Muscle of leg (tissue), 11 donors: ENCODE data around the gene LRFN2. TPM values are rescaled to one million over a fixed set of nuclear protein-coding genes. Genes with fewer than 3 reads are reported as not detected.

Source experiments
- DNase-seq: peaks from one replicate; pipeline ENCODE4 v3.0.0; 2013
- H3K27ac ChIP-seq: one replicate; pipeline ENCODE4 v1.5.1; 2013; ENCODE audit warnings: mild to moderate bottlenecking, low read length, control low read depth
- H3K27me3 ChIP-seq: one replicate; pipeline ENCODE4 v1.6.1; 2013; ENCODE audit warnings: low read length; ENCODE audit not compliant: control insufficient read depth, insufficient read depth
- H3K36me3 ChIP-seq: one replicate; pipeline ENCODE4 v1.6.1; 2013; ENCODE audit warnings: low read length; ENCODE audit not compliant: control insufficient read depth, insufficient read depth
- H3K4me1 ChIP-seq: one replicate; pipeline ENCODE4 v1.6.1; 2013; ENCODE audit warnings: low read length; ENCODE audit not compliant: control insufficient read depth, insufficient read depth
- H3K4me3 ChIP-seq: one replicate; pipeline ENCODE4 v1.5.1; 2013; ENCODE audit warnings: low read length, control low read depth
- H3K9me3 ChIP-seq: replicated peaks from 2 replicates; pipeline ENCODE4 v1.6.1; 2013; ENCODE audit warnings: low read depth, low read length; ENCODE audit not compliant: control insufficient read depth
- WGBS: methylation state at CpG from one replicate; pipeline ENCODE4 v1.1.5; 2013; ENCODE audit warnings: missing lambda C conversion rate; ENCODE audit not compliant: insufficient coverage; 5-methylcytosine and 5-hydroxymethylcytosine counted together
- polyA plus RNA-seq, 8 donors: library from polyadenylated mRNA; unstranded; fragments of 120-200 nt; gene quantifications; one replicate each; pipeline versions ENCODE4 v1.2.1 to v1.2.3, GENCODE V29; 2013; ENCODE audit warnings: inconsistent platforms in 1 of 8, low replicate concordance in 1 of 8; ENCODE audit not compliant: insufficient read length in 8 of 8, insufficient read depth in 1 of 8
- total RNA-seq: library from RNA; stranded (reverse); fragments of 120-200 nt; gene quantifications from one replicate; pipeline ENCODE4 v1.2.4, GENCODE V29; 2013

Gene LRFN2
- total and polyA plus RNA-seq, 9 donors: 0.04 to 0.17 (median 0.08) TPM

- Histone ChIP-seq H3K4me1 (no peaks in the 10 kb centered on the region), H3K36me3 (no peaks in the 10 kb centered on the region), H3K4me3 (no peak overlapping the region), H3K9me3 (no peaks in the 10 kb centered on the region), H3K27me3 (peaks cover 12% of the 10 kb centered on the region), H3K27ac (no peak overlapping the region)
- DNase-seq: no peak
- WGBS: 67% methylated on average over 4 of the region's 9 CpGs
Measured at GRCh38 chr6:40620574-40621240, 33.5 kb upstream of the LRFN2 start.

GRCh38 chr6:40614671-40615070 lies 27.5 kb upstream of the LRFN2 start:
- Histone ChIP-seq H3K27ac (no peak overlapping the region), H3K9me3 (no peaks in the 10 kb centered on the region), H3K36me3 (no peaks in the 10 kb centered on the region), H3K4me3 (no peak overlapping the region), H3K4me1 (peaks cover 7% of the 10 kb centered on the region), H3K27me3 (peaks cover 2% of the 10 kb centered on the region)
- no CpG with 5 or more reads among the region's 6 CpGs for WGBS
- no peak for DNase-seq

GRCh38 chr6:40611912-40612311 lies 24.7 kb upstream of the LRFN2 start:
- H3K9me3 ChIP-seq: no peaks in the 10 kb centered on the region
- no peak overlapping the region for H3K27ac ChIP-seq
- H3K4me1 ChIP-seq: peaks cover 7% of the 10 kb centered on the region
- WGBS: 56% methylated on average over 5 of the region's 8 CpGs
- DNase-seq: peak; percentile 50
- H3K4me3 ChIP-seq: no peak overlapping the region
- H3K27me3 ChIP-seq: peaks cover 6% of the 10 kb centered on the region
- no peaks in the 10 kb centered on the region for H3K36me3 ChIP-seq

- no peak overlapping the region for H3K27ac ChIP-seq
- peak; percentile 16 for DNase-seq
- 41% methylated on average over 5 of the region's 5 CpGs for WGBS
- no peak overlapping the region for H3K4me3 ChIP-seq
- peaks cover 6% of the 10 kb centered on the region for H3K27me3 ChIP-seq
- no peaks in the 10 kb centered on the region for H3K36me3 ChIP-seq
- no peaks in the 10 kb centered on the region for H3K9me3 ChIP-seq
- H3K4me1 ChIP-seq: peaks cover 7% of the 10 kb centered on the region
Measured at GRCh38 chr6:40611434-40611833, 24.3 kb upstream of the LRFN2 start.

- peaks cover 7% of the 10 kb centered on the region for H3K4me1 ChIP-seq
- no peaks in the 10 kb centered on the region for H3K9me3 ChIP-seq
- H3K36me3 ChIP-seq: no peaks in the 10 kb centered on the region
- WGBS: 21% methylated on average over 2 of the region's 2 CpGs
- H3K27ac ChIP-seq: no peak overlapping the region
- no peak for DNase-seq
- H3K27me3 ChIP-seq: peaks cover 6% of the 10 kb centered on the region
- H3K4me3 ChIP-seq: no peak overlapping the region
Measured at GRCh38 chr6:40610229-40610628, 23.1 kb upstream of the LRFN2 start.

- DNase-seq: no peak
- H3K27ac ChIP-seq: no peak overlapping the region
- H3K4me3 ChIP-seq: no peak overlapping the region
- H3K4me1 ChIP-seq: peaks cover 3% of the 10 kb centered on the region
- WGBS: 93% methylated on average over 2 of the region's 4 CpGs
- peaks cover 9% of the 10 kb centered on the region for H3K27me3 ChIP-seq
- H3K36me3 ChIP-seq: no peaks in the 10 kb centered on the region
- H3K9me3 ChIP-seq: no peaks in the 10 kb centered on the region
Measured at GRCh38 chr6:40606981-40607380, 19.8 kb upstream of the LRFN2 start.

GRCh38 chr6:40606526-40606925 lies 19.4 kb upstream of the LRFN2 start:
- peaks cover 9% of the 10 kb centered on the region for H3K27me3 ChIP-seq
- H3K27ac ChIP-seq: no peak overlapping the region
- H3K9me3 ChIP-seq: no peaks in the 10 kb centered on the region
- WGBS: 100% methylated on average over 1 of the region's 2 CpGs
- H3K4me3 ChIP-seq: no peak overlapping the region
- no peak for DNase-seq
- no peaks in the 10 kb centered on the region for H3K36me3 ChIP-seq
- H3K4me1 ChIP-seq: peaks cover 3% of the 10 kb centered on the region

- Histone ChIP-seq H3K36me3 (no peaks in the 10 kb centered on the region), H3K9me3 (no peaks in the 10 kb centered on the region), H3K27ac (no peak overlapping the region), H3K27me3 (peaks cover 9% of the 10 kb centered on the region), H3K4me1 (no peaks in the 10 kb centered on the region), H3K4me3 (no peak overlapping the region)
- no peak for DNase-seq
- 63% methylated on average over 1 of the region's 2 CpGs for whole genome bisulfite sequencing
Measured at GRCh38 chr6:40604082-40604481, 16.9 kb upstream of the LRFN2 start.

- 8% methylated on average over 28 of the region's 28 CpGs for WGBS
Measured at GRCh38 chr6:40599555-40599954, 12.4 kb upstream of the LRFN2 start.

GRCh38 chr6:40598516-40598915 lies 11.4 kb upstream of the LRFN2 start:
- Histone ChIP-seq H3K27ac (no peak overlapping the region), H3K36me3 (no peaks in the 10 kb centered on the region), H3K4me3 (no peak overlapping the region), H3K4me1 (no peaks in the 10 kb centered on the region), H3K9me3 (no peaks in the 10 kb centered on the region), H3K27me3 (peaks cover 17% of the 10 kb centered on the region)
- WGBS: 57% methylated on average over 2 of the region's 5 CpGs
- no peak for DNase-seq

More at GRCh38 chr6:40599555-40599954, 12.4 kb upstream of the LRFN2 start:
- Histone ChIP-seq H3K27me3 (peaks cover 17% of the 10 kb centered on the region), H3K27ac (no peak overlapping the region), H3K4me3 (no peak overlapping the region), H3K36me3 (no peaks in the 10 kb centered on the region), H3K4me1 (no peaks in the 10 kb centered on the region), H3K9me3 (no peaks in the 10 kb centered on the region)
- peak; percentile 21 for DNase-seq

- H3K27me3 ChIP-seq: peaks cover 17% of the 10 kb centered on the region
- H3K4me3 ChIP-seq: no peak overlapping the region
- no peaks in the 10 kb centered on the region for H3K36me3 ChIP-seq
- H3K27ac ChIP-seq: no peak overlapping the region
- no peak for DNase-seq
- 83% methylated on average over 1 of the region's 3 CpGs for WGBS
- H3K4me1 ChIP-seq: no peaks in the 10 kb centered on the region
- H3K9me3 ChIP-seq: no peaks in the 10 kb centered on the region
Measured at GRCh38 chr6:40597301-40597700, 10.1 kb upstream of the LRFN2 start.
